ENCODE results near the gene REPIN1.

REPIN1 gene

GRCh38 chr7:150336746-150337145, 31.9 kb upstream of the REPIN1 start:
- DNase-seq (ENCODE audit: low read depth in 1 of 2, low spot score in 1 of 2): no peak
- no peak overlapping the region for H3K4me3 ChIP-seq (replicated peaks; ENCODE audit: insufficient read depth, low read length)
- peaks cover 4% of the 10 kb centered on the region for H3K27me3 ChIP-seq (ENCODE audit: insufficient read depth, poor library complexity, severe bottlenecking)
- no peak for TF ChIP-seq POLR2AphosphoS5 (IDR thresholded peaks at IDR 0.05; ENCODE audit: low read depth)
- no peak for TF ChIP-seq CTCF (IDR thresholded peaks at IDR 0.05; ENCODE audit: insufficient read depth, low read length)
- no peak for TF ChIP-seq GABPA (IDR thresholded peaks at IDR 0.05; ENCODE audit: low read depth)
- TF ChIP-seq REST (IDR thresholded peaks at IDR 0.05; ENCODE audit: insufficient replicate concordance, low read depth): no peak
- no peak for TF ChIP-seq SPI1 (IDR thresholded peaks at IDR 0.05; ENCODE audit: borderline replicate concordance, low read depth)
- no peak overlapping the region for H3K27ac ChIP-seq (replicated peaks)

- Histone ChIP-seq H3K4me3 (replicated peaks; ENCODE audit: insufficient read depth, low read length) (no peak overlapping the region), H3K27me3 (ENCODE audit: insufficient read depth, poor library complexity, severe bottlenecking) (peaks cover 7% of the 10 kb centered on the region), H3K27ac (replicated peaks) (no peak overlapping the region)
- TF ChIP-seq SPI1 (IDR thresholded peaks at IDR 0.05; ENCODE audit: borderline replicate concordance, low read depth) (no peak), POLR2AphosphoS5 (IDR thresholded peaks at IDR 0.05; ENCODE audit: low read depth) (no peak), CTCF (IDR thresholded peaks at IDR 0.05; ENCODE audit: insufficient read depth, low read length) (no peak), GABPA (IDR thresholded peaks at IDR 0.05; ENCODE audit: low read depth) (no peak), REST (IDR thresholded peaks at IDR 0.05; ENCODE audit: insufficient replicate concordance, low read depth) (no peak)
- DNase-seq (ENCODE audit: low read depth in 1 of 2, low spot score in 1 of 2): no peak
Observed at GRCh38 chr7:150337179-150337578, 31.4 kb upstream of the REPIN1 start.

GRCh38 chr7:150337659-150338081, 31.0 kb upstream of the REPIN1 start:
- no peak overlapping the region for H3K4me3 ChIP-seq (replicated peaks; ENCODE audit: insufficient read depth, low read length)
- peaks cover 7% of the 10 kb centered on the region for H3K27me3 ChIP-seq (ENCODE audit: insufficient read depth, poor library complexity, severe bottlenecking)
- TF ChIP-seq REST (IDR thresholded peaks at IDR 0.05; ENCODE audit: insufficient replicate concordance, low read depth) (no peak), GABPA (IDR thresholded peaks at IDR 0.05; ENCODE audit: low read depth) (no peak), SPI1 (IDR thresholded peaks at IDR 0.05; ENCODE audit: borderline replicate concordance, low read depth) (no peak), CTCF (IDR thresholded peaks at IDR 0.05; ENCODE audit: insufficient read depth, low read length) (no peak), POLR2AphosphoS5 (IDR thresholded peaks at IDR 0.05; ENCODE audit: low read depth) (no peak)
- H3K27ac ChIP-seq (replicated peaks): no peak overlapping the region
- no peak for DNase-seq (ENCODE audit: low read depth in 1 of 2, low spot score in 1 of 2)

Measured in HL-60 (cell line).